SK-N-SH (cell line): ENCODE results near the gene SLC16A5. TPM values are rescaled to one million over a fixed set of nuclear protein-coding genes. Genes with fewer than 3 reads are reported as not detected.

ENCODE experiments used
- CTCF ChIA-PET: fragments of 300-600, 350-600 bp; formaldehyde crosslinking; extraction: SDS; loops from one replicate; lab custom pipeline; 2021; lab: Yijun Ruan, JAX
- POLR2A ChIA-PET: fragments of 350-600 bp; sonication (Branson Sonifier 250); formaldehyde crosslinking; extraction: SDS; loops from one replicate; lab custom pipeline; 2020; ENCODE audit warnings: antibody characterized with exemption, inconsistent platforms; lab: Yijun Ruan, JAX
- DNase-seq: peaks from one replicate; pipeline ENCODE4 v3.0.0; 2012
- H2AFZ ChIP-seq: fragments of 200-600 bp; sonication (generic); 2 replicates; pipeline ENCODE4 v1.8.1; 2016; ENCODE audit warnings: antibody characterized with exemption, mild to moderate bottlenecking, low read depth
- H3F3A ChIP-seq: fragments of 200-600 bp; sonication (generic); replicated peaks from 2 replicates; pipeline ENCODE3; 2016; ENCODE audit warnings: antibody characterized with exemption, mild to moderate bottlenecking; ENCODE audit not compliant: insufficient read depth
- H3K27ac ChIP-seq, 2 experiments: fragments of 200-500 bp in 1 of 2; fragments of 200-600 bp in 1 of 2; sonication (Bioruptor generic) in 1 of 2; sonication (generic), shearing (Covaris generic) in 1 of 2; 2 replicates each; pipeline versions ENCODE4 v1.5.1 to v1.6.1; 2014 to 2016; ENCODE audit warnings: low read depth in 2 of 2, inconsistent platforms in 1 of 2, low read length in 1 of 2, mild to moderate bottlenecking in 1 of 2, mixed read lengths in 1 of 2
- H3K27me3 ChIP-seq: fragments of 200-600 bp; sonication (generic), shearing (Covaris generic); 2 replicates; pipeline ENCODE4 v1.6.1; 2016; ENCODE audit warnings: mixed run types; ENCODE audit not compliant: insufficient read depth
- H3K36me3 ChIP-seq, 2 experiments: fragments of 200-500 bp in 1 of 2; fragments of 200-600 bp in 1 of 2; sonication (Bioruptor generic) in 1 of 2; sonication (generic) in 1 of 2; replicated peaks in 1 of 2; 2 replicates each; pipeline versions ENCODE3 to v1.5.1; 2014 to 2016; ENCODE audit warnings: low read length in 1 of 2, mild to moderate bottlenecking in 1 of 2; ENCODE audit not compliant: insufficient read depth in 2 of 2, control insufficient read depth in 1 of 2
- H3K4me1 ChIP-seq, 2 experiments: fragments of 200-500 bp in 1 of 2; fragments of 200-600 bp in 1 of 2; sonication (Bioruptor generic) in 1 of 2; sonication (generic), shearing (Covaris generic) in 1 of 2; 2 replicates each; pipeline versions ENCODE4 v1.5.1 to v1.6.1; 2014 to 2016; ENCODE audit warnings: low read depth in 1 of 2, low read length in 1 of 2, mixed run types in 1 of 2; ENCODE audit not compliant: insufficient read depth in 2 of 2, control insufficient read depth in 1 of 2
- H3K4me2 ChIP-seq: fragments of 200-600 bp; sonication (generic), shearing (Covaris generic); 2 replicates; pipeline ENCODE4 v1.6.1; 2017; ENCODE audit warnings: mixed run types
- H3K4me3 ChIP-seq, 2 experiments: fragments of 200-500 bp in 1 of 2; fragments of 200-600 bp in 1 of 2; sonication (Bioruptor generic) in 1 of 2; sonication (generic), shearing (Covaris generic) in 1 of 2; 2 replicates each; pipeline versions ENCODE4 v1.5.1 to v1.8.1; 2014 to 2016; ENCODE audit warnings: low read depth in 2 of 2, inconsistent platforms in 1 of 2, low read length in 1 of 2, mild to moderate bottlenecking in 1 of 2, mixed read lengths in 1 of 2, moderate library complexity in 1 of 2
- H3K79me2 ChIP-seq: fragments of 200-600 bp; sonication (generic); 2 replicates; pipeline ENCODE4 v1.8.1; 2017; ENCODE audit warnings: mild to moderate bottlenecking; ENCODE audit not compliant: insufficient read depth
- H3K9ac ChIP-seq: fragments of 200-600 bp; sonication (generic); 2 replicates; pipeline ENCODE4 v1.6.1; 2017; ENCODE audit warnings: mixed run types
- H3K9me2 ChIP-seq: fragments of 200-600 bp; sonication (generic); 2 replicates; pipeline ENCODE4 v1.6.1; 2017; ENCODE audit warnings: mixed run types
- H3K9me3 ChIP-seq: fragments of 200-600 bp; sonication (generic); 2 replicates; pipeline ENCODE4 v1.6.1; 2017; ENCODE audit warnings: mixed run types, mild to moderate bottlenecking, moderate library complexity
- H4K20me1 ChIP-seq: fragments of 200-600 bp; sonication (generic); 2 replicates; pipeline ENCODE4 v1.6.1; 2017; ENCODE audit warnings: mild to moderate bottlenecking, mixed run types; ENCODE audit not compliant: insufficient read depth
- CHD2 ChIP-seq: fragments of 150-350 bp; IDR thresholded peaks from 2 replicates; pipeline ENCODE4 v1.6.1; 2018; ENCODE audit warnings: low read length; ENCODE audit not compliant: partially characterized antibody
- EZH2phosphoT487 ChIP-seq: fragments of 200-600 bp; sonication (generic); IDR thresholded peaks from 2 replicates; pipeline ENCODE4 v1.6.1; 2017; ENCODE audit warnings: low read depth, mixed run types, mild to moderate bottlenecking, antibody characterized with exemption, moderate library complexity, borderline replicate concordance
- FOSL2 ChIP-seq: IDR thresholded peaks from 2 replicates; pipeline ENCODE4 v1.4.0; 2012; ENCODE audit warnings: low read depth, mild to moderate bottlenecking, moderate library complexity, borderline replicate concordance
- FOXJ3 ChIP-seq: sonication (generic); formaldehyde crosslinking; IDR thresholded peaks from 2 replicates; pipeline ENCODE4 v1.5.1; 2020; ENCODE audit warnings: mild to moderate bottlenecking, missing genetic modification reagents
- JUND ChIP-seq: IDR thresholded peaks from 2 replicates; pipeline ENCODE4 v1.4.0; 2012
- NFIC ChIP-seq: IDR thresholded peaks from 2 replicates; pipeline ENCODE4 v1.4.0; 2012; ENCODE audit warnings: borderline replicate concordance
- POLR2AphosphoS5 ChIP-seq: IDR thresholded peaks from 2 replicates; pipeline ENCODE4 v1.6.1; 2012; ENCODE audit warnings: low read depth, low read length
- RAD21 ChIP-seq: IDR thresholded peaks from 2 replicates; pipeline ENCODE4 v1.6.1; 2012; ENCODE audit warnings: mild to moderate bottlenecking, low read length
- RXRA ChIP-seq: IDR thresholded peaks from 2 replicates; pipeline ENCODE4 v1.4.0; 2012; ENCODE audit warnings: low read depth, mild to moderate bottlenecking, borderline replicate concordance
- SMC3 ChIP-seq: IDR thresholded peaks from 2 replicates; pipeline ENCODE4 v1.6.1; 2012; ENCODE audit warnings: low read depth, low read length, improper control_type of control experiment
- TAF1 ChIP-seq: IDR thresholded peaks from 2 replicates; pipeline ENCODE4 v1.6.1; 2012; ENCODE audit warnings: low read depth, mild to moderate bottlenecking, low read length, moderate library complexity, borderline replicate concordance
- WGBS: methylation state at CpG from one replicate; pipeline ENCODE4 v1.1.6; 2017; ENCODE audit warnings: low lambda C conversion rate; 5-methylcytosine and 5-hydroxymethylcytosine counted together
- polyA plus RNA-seq, 3 experiments: library from polyadenylated mRNA; depleted of rRNA; stranded (reverse); fragments of >200 nt; gene quantifications; 2 replicates each; pipeline ENCODE4 v1.2.3, GENCODE V29; 2012
- TF ChIP-seq, protein P1 (sequence below): IDR thresholded peaks from 2 replicates; pipeline ENCODE4 v1.4.0; 2012; ENCODE audit warnings: low read depth, borderline replicate concordance
- TF ChIP-seq, protein P2 (sequence below): IDR thresholded peaks from 2 replicates; pipeline ENCODE4 v1.4.0; 2012; ENCODE audit warnings: low read depth
- TF ChIP-seq, protein P3 (sequence below): fragments of 150-350 bp; IDR thresholded peaks from 2 replicates; pipeline ENCODE4 v1.6.1; 2016; ENCODE audit warnings: mild to moderate bottlenecking, low read depth, low read length

The SLC16A5 gene
- polyA plus RNA-seq, 1 of the 3 experiments (the other 2 are of a cell fraction): 0.03 TPM

DNA sequence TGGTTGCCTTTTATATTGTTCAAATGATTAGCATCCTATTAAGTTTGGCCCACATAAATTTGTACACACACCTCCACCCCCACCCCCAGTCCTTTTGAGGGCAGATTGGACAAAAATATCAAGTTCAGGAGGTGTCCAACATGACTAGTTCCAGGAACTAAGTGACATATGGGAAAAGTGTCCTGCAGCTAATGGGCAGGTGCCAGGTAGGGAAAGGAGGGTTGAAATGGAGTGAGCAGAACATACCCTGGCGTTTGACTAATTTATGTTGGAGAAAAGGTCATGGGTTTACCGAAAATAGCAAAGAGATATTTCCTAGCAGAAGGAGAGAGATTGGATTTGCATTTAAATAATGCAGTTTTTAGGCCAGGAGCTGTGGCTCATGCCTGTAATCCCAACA lies 35.8 kb upstream of the SLC16A5 start:
- WGBS: 95% methylated on average over 2 of the region's 2 CpGs
- CTCF ChIA-PET: interaction anchor here (0.9 to 2.7 kb wide), 3 partner anchors 11 to 150 kb away, joined by 3 to 9 read pairs (median 6); no protein-coding TSS in a partner anchor
- Histone ChIP-seq H3K27me3 (no peaks in the 10 kb centered on the region), H2AFZ (no peak overlapping the region), H3K9ac (no peak overlapping the region), H3K79me2 (peaks cover 64% of the 10 kb centered on the region), H3K9me3 (no peaks in the 10 kb centered on the region), H4K20me1 (no peaks in the 10 kb centered on the region), H3K4me2 (no peak overlapping the region), H3K9me2 (no peaks in the 10 kb centered on the region), H3K4me1 (peaks cover 0 to 12% of the 10 kb centered on the region in 2 experiments; a peak in 2 of 4 replicates)
- no peak for TF ChIP-seq CHD2
- TF ChIP-seq, protein P1, sequence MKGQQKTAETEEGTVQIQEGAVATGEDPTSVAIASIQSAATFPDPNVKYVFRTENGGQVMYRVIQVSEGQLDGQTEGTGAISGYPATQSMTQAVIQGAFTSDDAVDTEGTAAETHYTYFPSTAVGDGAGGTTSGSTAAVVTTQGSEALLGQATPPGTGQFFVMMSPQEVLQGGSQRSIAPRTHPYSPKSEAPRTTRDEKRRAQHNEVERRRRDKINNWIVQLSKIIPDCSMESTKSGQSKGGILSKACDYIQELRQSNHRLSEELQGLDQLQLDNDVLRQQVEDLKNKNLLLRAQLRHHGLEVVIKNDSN: no peak
- TF ChIP-seq, protein P2, sequence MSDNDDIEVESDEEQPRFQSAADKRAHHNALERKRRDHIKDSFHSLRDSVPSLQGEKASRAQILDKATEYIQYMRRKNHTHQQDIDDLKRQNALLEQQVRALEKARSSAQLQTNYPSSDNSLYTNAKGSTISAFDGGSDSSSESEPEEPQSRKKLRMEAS: no peak
- no peak for TF ChIP-seq FOSL2
- no peak for TF ChIP-seq JUND
- TF ChIP-seq RXRA: no peak
- TF ChIP-seq EZH2phosphoT487: no peak
- TF ChIP-seq, protein P3, sequence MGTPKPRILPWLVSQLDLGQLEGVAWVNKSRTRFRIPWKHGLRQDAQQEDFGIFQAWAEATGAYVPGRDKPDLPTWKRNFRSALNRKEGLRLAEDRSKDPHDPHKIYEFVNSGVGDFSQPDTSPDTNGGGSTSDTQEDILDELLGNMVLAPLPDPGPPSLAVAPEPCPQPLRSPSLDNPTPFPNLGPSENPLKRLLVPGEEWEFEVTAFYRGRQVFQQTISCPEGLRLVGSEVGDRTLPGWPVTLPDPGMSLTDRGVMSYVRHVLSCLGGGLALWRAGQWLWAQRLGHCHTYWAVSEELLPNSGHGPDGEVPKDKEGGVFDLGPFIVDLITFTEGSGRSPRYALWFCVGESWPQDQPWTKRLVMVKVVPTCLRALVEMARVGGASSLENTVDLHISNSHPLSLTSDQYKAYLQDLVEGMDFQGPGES: no peak
- TF ChIP-seq FOXJ3 (CRISPR knock-in tag): no peak
- TF ChIP-seq NFIC: no peak
- no peak for TF ChIP-seq SMC3
- TF ChIP-seq POLR2AphosphoS5: no peak
- no peak for TF ChIP-seq RAD21
- no peak for TF ChIP-seq TAF1
- TF ChIP-seq, all 33 proteins: peak for 0
- Histone ChIP-seq H3F3A (peaks cover 7% of the 10 kb centered on the region), H3K27ac (no peak overlapping the region), H3K36me3 (peaks cover 38 to 65% of the 10 kb centered on the region in 2 experiments), H3K4me3 (no peak overlapping the region)
- DNase-seq: no peak
- POLR2A ChIA-PET: interaction anchor here (0.6 kb wide), 1 partner anchor 86 kb away, joined by 3 read pairs; no protein-coding TSS in a partner anchor
